ENCODE measurements around the gene AURKAIP1. TPM values are rescaled to one million over a fixed set of nuclear protein-coding genes. Genes with fewer than 3 reads are reported as not detected.

Gene AURKAIP1
- total RNA-seq, 2 donors from 2014 or later = 159 to 162 TPM

DNA sequence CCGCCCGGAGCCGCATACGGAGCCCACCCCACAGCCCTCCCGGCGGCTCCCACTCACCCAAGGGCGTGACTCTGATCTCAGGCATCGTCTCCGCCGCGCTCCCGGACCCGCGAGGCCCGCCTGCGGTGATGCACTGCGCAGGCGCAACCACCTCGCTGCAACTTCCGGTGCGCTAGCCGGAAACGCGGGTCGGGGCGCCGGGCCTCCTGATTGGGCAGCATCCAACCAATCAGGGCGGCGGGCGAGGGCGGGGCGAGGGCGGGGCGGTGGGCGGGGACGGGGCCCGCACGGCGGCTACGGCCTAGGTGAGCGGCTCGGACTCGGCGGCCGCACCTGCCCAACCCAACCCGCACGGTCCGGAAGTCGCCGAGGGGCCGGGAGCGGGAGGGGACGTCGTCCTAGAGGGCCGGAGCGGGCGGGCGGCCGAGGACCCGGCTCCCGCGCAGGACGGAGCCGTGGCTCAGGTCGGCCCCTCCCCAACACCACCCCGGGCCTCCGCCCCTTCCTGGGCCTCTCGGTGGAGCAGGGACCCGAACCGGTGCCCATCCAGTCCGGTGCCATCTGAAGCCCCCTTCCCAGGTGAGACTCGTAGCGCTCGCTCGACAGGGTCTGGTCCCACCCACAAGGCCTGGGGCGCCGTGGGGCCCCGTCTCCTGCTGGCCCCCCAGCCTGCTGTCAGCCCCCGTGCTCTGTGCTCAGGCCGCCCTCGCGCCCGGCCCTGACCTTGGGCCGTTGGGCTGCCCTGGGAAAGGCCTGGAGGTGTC lies 50.3 kb downstream of the AURKAIP1 start, which contains the start of the genes CPTP and INTS11:
TSS of gene CPTP (plus strand) at position 279 of the 764 bp plus-strand sequence. CDS start 2,109 bp downstream, outside the sequence.
TSS of gene INTS11 (minus strand) at position 137 of the 764 bp plus-strand sequence. CDS start at position 85, 52 bp downstream.
- H3K36me3 ChIP-seq (ENCODE audit: control insufficient read depth, insufficient read depth, low read length) = peaks cover under 1% of the 10 kb centered on the region
- peak within 1 kb of the TSS; percentile 24 for H3K27ac ChIP-seq (ENCODE audit: low read depth, low read length)
- no peaks in the 10 kb centered on the region for H3K9me3 ChIP-seq (ENCODE audit: control insufficient read depth, low read length)
- Mint-ChIP-seq H3K9me3 (no peaks in the 10 kb centered on the region), H3K4me3 (peak within 1 kb of the TSS; percentile 59), H3K36me3 (ENCODE audit: low read depth) (peaks cover 3% of the 10 kb centered on the region), H3K27ac (peak within 1 kb of the TSS; percentile 11), H3K27me3 (ENCODE audit: insufficient read depth) (no peaks in the 10 kb centered on the region), H3K4me1 (peaks cover 5% of the 10 kb centered on the region)
- TF ChIP-seq, protein P1, sequence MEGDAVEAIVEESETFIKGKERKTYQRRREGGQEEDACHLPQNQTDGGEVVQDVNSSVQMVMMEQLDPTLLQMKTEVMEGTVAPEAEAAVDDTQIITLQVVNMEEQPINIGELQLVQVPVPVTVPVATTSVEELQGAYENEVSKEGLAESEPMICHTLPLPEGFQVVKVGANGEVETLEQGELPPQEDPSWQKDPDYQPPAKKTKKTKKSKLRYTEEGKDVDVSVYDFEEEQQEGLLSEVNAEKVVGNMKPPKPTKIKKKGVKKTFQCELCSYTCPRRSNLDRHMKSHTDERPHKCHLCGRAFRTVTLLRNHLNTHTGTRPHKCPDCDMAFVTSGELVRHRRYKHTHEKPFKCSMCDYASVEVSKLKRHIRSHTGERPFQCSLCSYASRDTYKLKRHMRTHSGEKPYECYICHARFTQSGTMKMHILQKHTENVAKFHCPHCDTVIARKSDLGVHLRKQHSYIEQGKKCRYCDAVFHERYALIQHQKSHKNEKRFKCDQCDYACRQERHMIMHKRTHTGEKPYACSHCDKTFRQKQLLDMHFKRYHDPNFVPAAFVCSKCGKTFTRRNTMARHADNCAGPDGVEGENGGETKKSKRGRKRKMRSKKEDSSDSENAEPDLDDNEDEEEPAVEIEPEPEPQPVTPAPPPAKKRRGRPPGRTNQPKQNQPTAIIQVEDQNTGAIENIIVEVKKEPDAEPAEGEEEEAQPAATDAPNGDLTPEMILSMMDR (conservative IDR thresholded peaks at IDR 0.05) = no peak
- peak; percentile 97 for DNase-seq
- H3K27me3 ChIP-seq (ENCODE audit: control insufficient read depth, insufficient read depth, low read length, poor library complexity, severe bottlenecking) = no peaks in the 10 kb centered on the region
- no peaks in the 10 kb centered on the region for H3K4me1 ChIP-seq (ENCODE audit: control insufficient read depth, insufficient read depth, low read length)
- H3K4me3 ChIP-seq (ENCODE audit: low read length) = peak within 1 kb of the TSS; percentile 86
- 1 to 3% methylated on average over 30 to 84 of the region's 84 CpGs for WGBS, 2 experiments (ENCODE audit: insufficient coverage in 1 of 2, insufficient read length in 1 of 2)
- H3K9ac ChIP-seq (ENCODE audit: extremely low read depth, low read length, poor library complexity, severe bottlenecking) = peak within 1 kb of the TSS; percentile 51

DNA sequence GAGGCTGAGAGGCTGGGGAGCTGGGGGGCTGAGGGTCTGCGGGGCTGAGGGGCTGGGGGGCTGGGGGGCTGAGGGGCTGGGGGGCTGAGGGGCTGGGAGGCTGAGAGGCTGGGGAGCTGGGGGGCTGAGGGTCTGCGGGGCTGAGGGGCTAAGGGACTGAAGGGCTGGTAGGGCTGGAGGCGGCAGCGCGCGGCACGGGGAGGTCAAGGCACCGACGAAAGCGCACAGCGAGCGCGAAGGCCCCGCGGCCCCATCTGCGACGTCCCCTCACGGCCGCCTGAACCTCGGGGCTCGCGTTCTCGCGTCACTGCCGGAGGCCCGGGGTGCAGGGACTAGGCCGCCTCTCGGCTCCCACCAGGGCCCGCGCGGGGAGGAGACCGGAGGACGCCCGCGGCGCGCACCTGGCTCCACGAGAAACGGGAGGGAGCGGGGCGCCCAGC lies 50.9 kb downstream of the AURKAIP1 start:
- Histone ChIP-seq H3K9me3 (ENCODE audit: control insufficient read depth, low read length) (no peaks in the 10 kb centered on the region), H3K4me1 (ENCODE audit: control insufficient read depth, insufficient read depth, low read length) (no peaks in the 10 kb centered on the region), H3K27ac (ENCODE audit: low read depth, low read length) (peak overlapping the region; percentile 24), H3K36me3 (ENCODE audit: control insufficient read depth, insufficient read depth, low read length) (peaks cover 6% of the 10 kb centered on the region), H3K4me3 (ENCODE audit: low read length) (peak overlapping the region; percentile 78), H3K27me3 (ENCODE audit: control insufficient read depth, insufficient read depth, low read length, poor library complexity, severe bottlenecking) (no peaks in the 10 kb centered on the region), H3K9ac (ENCODE audit: extremely low read depth, low read length, poor library complexity, severe bottlenecking) (peak overlapping the region; percentile 51)
- 0% methylated on average over 5 to 40 of the region's 41 CpGs for WGBS, 2 experiments (ENCODE audit: insufficient coverage in 1 of 2, insufficient read length in 1 of 2)
- H3K27ac Mint-ChIP-seq = no peak overlapping the region
- peaks cover 9% of the 10 kb centered on the region for H3K36me3 Mint-ChIP-seq (ENCODE audit: low read depth)
- peak overlapping the region; percentile 59 for H3K4me3 Mint-ChIP-seq
- TF ChIP-seq, protein P1 (conservative IDR thresholded peaks at IDR 0.05) = no peak
- H3K27me3 Mint-ChIP-seq (ENCODE audit: insufficient read depth) = no peaks in the 10 kb centered on the region
- H3K4me1 Mint-ChIP-seq = peaks cover 5% of the 10 kb centered on the region
- DNase-seq = no peak
- no peaks in the 10 kb centered on the region for H3K9me3 Mint-ChIP-seq

Small RNA genes within 50 kb of the gene (microRNA-seq; reads per million reads assigned to microRNA genes)
- 0.44 reads per million for gene MIR6808 (ENCODE audit: borderline microRNAs expressed)

Other genes with a start within 250 kb of the AURKAIP1 start
- gene TTLL10, start 201.3 kb downstream of the AURKAIP1 start, total RNA-seq = 1 to 10 TPM in 1 of 2 donors, under 1 TPM in 1; 0.93 to 1.2 TPM
- 1 to 10 TPM in 1 of 2 donors, under 1 TPM in 1; 0.95 to 1.7 TPM for gene TNFRSF18, start 168.6 kb downstream of the AURKAIP1 start, total RNA-seq
- under 1 TPM in 1 of 2 donors, not detected in 1; 0.20 TPM for gene TNFRSF4, start 161.1 kb downstream of the AURKAIP1 start, total RNA-seq
- 10 to 100 TPM; 85.9 to 95.6 TPM for gene SDF4, start 143.2 kb downstream of the AURKAIP1 start, total RNA-seq
- 10 to 100 TPM; 24.8 to 31.5 TPM for gene B3GALT6, start 143.0 kb downstream of the AURKAIP1 start, total RNA-seq
- 10 to 100 TPM in 1 of 2 donors, 1 to 10 TPM in 1; 8.1 to 13.5 TPM for gene C1QTNF12, start 128.5 kb downstream of the AURKAIP1 start, total RNA-seq
- gene UBE2J2, start 101.4 kb downstream of the AURKAIP1 start, total RNA-seq = 10 to 100 TPM; 69.9 to 72.7 TPM
- gene SCNN1D, start 94.8 kb downstream of the AURKAIP1 start, total RNA-seq = 1 to 10 TPM; 5.4 TPM
- gene ACAP3, start 67.3 kb downstream of the AURKAIP1 start, total RNA-seq = 10 to 100 TPM; 36.8 to 43.5 TPM
- gene PUSL1, start 66.6 kb downstream of the AURKAIP1 start, total RNA-seq = 10 to 100 TPM; 21.7 to 23.8 TPM
- 100 to 1,000 TPM; 146 to 153 TPM for gene INTS11, start 50.5 kb downstream of the AURKAIP1 start, total RNA-seq
- gene CPTP, start 50.4 kb downstream of the AURKAIP1 start, total RNA-seq = 10 to 100 TPM; 12.0 to 13.6 TPM
- under 1 TPM; 0.09 to 0.35 TPM for gene TAS1R3, start 43.9 kb downstream of the AURKAIP1 start, total RNA-seq
- gene DVL1, start 25.8 kb downstream of the AURKAIP1 start, total RNA-seq = 10 to 100 TPM; 71.9 to 73.3 TPM
- gene MXRA8, start 16.7 kb downstream of the AURKAIP1 start, total RNA-seq = 10 to 100 TPM; 28.3 to 29.2 TPM
- gene CCNL2, start 24.1 kb upstream of the AURKAIP1 start, total RNA-seq = 100 to 1,000 TPM; 187 to 244 TPM
- 100 to 1,000 TPM; 109 to 129 TPM for gene MRPL20, start 32.1 kb upstream of the AURKAIP1 start, total RNA-seq
- 1 to 10 TPM; 1.6 TPM for gene ANKRD65, start 46.1 kb upstream of the AURKAIP1 start, total RNA-seq
- gene VWA1, start 60.5 kb upstream of the AURKAIP1 start, total RNA-seq = 10 to 100 TPM; 12.7 to 17.4 TPM
- under 1 TPM; 0.55 TPM for gene ATAD3C, start 74.5 kb upstream of the AURKAIP1 start, total RNA-seq
- 10 to 100 TPM; 41.8 to 47.4 TPM for gene ATAD3B, start 96.6 kb upstream of the AURKAIP1 start, total RNA-seq
- gene ATAD3A, start 137.0 kb upstream of the AURKAIP1 start, total RNA-seq = 10 to 100 TPM; 42.8 to 47.6 TPM
- 1 to 10 TPM; 6.4 to 6.9 TPM for gene TMEM240, start 165.4 kb upstream of the AURKAIP1 start, total RNA-seq
- 100 to 1,000 TPM; 133 to 138 TPM for gene SSU72, start 199.7 kb upstream of the AURKAIP1 start, total RNA-seq
- 10 to 100 TPM; 10.4 to 10.8 TPM for gene FNDC10, start 224.9 kb upstream of the AURKAIP1 start, total RNA-seq
- 10 to 100 TPM; 77.4 to 97.9 TPM for gene MIB2, start 240.3 kb upstream of the AURKAIP1 start, total RNA-seq